B cell (primary cell): Measurements from ENCODE around the gene FBRS. TPM values are rescaled to one million over a fixed set of nuclear protein-coding genes. Genes with fewer than 3 reads are reported as not detected.

Source experiments
- ATAC-seq: fragments of 200-7000 bp; cut with Tn5 transposase; one replicate; pipeline ENCODE4 v1.10.0; 2021; ENCODE audit warnings: low read depth, mild to moderate bottlenecking, moderate number of reproducible peaks, moderate library complexity
- CTCF ChIA-PET: fragments of 350-600 bp; sonication (Branson Sonifier 250); formaldehyde crosslinking; loops from one replicate; lab custom pipeline; 2021; ENCODE audit warnings: antibody characterized with exemption, inconsistent platforms; lab: Charles Lee
- POLR2A ChIA-PET: fragments of 350-600 bp; sonication (Branson Sonifier 250); formaldehyde crosslinking; loops from one replicate; lab custom pipeline; 2021; ENCODE audit warnings: antibody characterized with exemption; lab: Charles Lee
- DNase-seq: peaks from one replicate; pipeline ENCODE4 v3.0.0; 2013
- H2AFZ ChIP-seq: 2 replicates; pipeline ENCODE4 v1.6.1; 2012; ENCODE audit warnings: mild to moderate bottlenecking, low read depth, low read length; ENCODE audit not compliant: insufficient read depth, poor library complexity, severe bottlenecking
- H3K27ac ChIP-seq, 2 donors: 1 replicate in 1 of 2; 2 replicates in 1 of 2; pipeline ENCODE4 v1.5.1; 2012 to 2013; ENCODE audit warnings: low read length in 2 of 2, mild to moderate bottlenecking in 2 of 2, moderate library complexity in 1 of 2
- H3K27me3 ChIP-seq, 4 experiments: fragments of 200-600 bp in 1 of 4; sonication (generic) in 1 of 4; replicated peaks in 1 of 4; 1 replicate in 2 of 4; 2 replicates in 2 of 4; pipeline versions ENCODE4 v1.6.1 to v1.7.0; 2013 to 2016; ENCODE audit warnings: low read length in 3 of 4, mild to moderate bottlenecking in 2 of 4, mixed read lengths in 1 of 4, moderate library complexity in 1 of 4; ENCODE audit not compliant: insufficient read depth in 4 of 4, control insufficient read depth in 3 of 4; ENCODE audit errors: control extremely low read depth in 1 of 4
- H3K36me3 ChIP-seq, 2 experiments: replicated peaks in 1 of 2; 1 replicate in 1 of 2; 2 replicates in 1 of 2; pipeline versions ENCODE4 v1.6.1 to v1.7.1; 2013; ENCODE audit warnings: low read length in 1 of 2; ENCODE audit not compliant: insufficient read depth in 2 of 2, control insufficient read depth in 1 of 2; ENCODE audit errors: control extremely low read depth in 1 of 2, extremely low read depth in 1 of 2
- H3K4me1 ChIP-seq, 2 donors: fragments of 200-600 bp in 1 of 2; sonication (generic) in 1 of 2; 1 replicate in 1 of 2; 2 replicates in 1 of 2; pipeline versions ENCODE4 v1.5.1 to v1.6.1; 2013 to 2017; ENCODE audit warnings: low read length in 2 of 2; ENCODE audit not compliant: control insufficient read depth in 2 of 2, insufficient read depth in 2 of 2
- H3K4me2 ChIP-seq: replicated peaks from 2 replicates; pipeline ENCODE3; 2012; ENCODE audit warnings: mild to moderate bottlenecking, low read depth, low read length; ENCODE audit not compliant: poor library complexity, severe bottlenecking
- H3K4me3 ChIP-seq, 5 experiments: fragments of 200-600 bp in 1 of 5; sonication (generic) in 1 of 5; 1 replicate in 3 of 5; 2 replicates in 2 of 5; pipeline versions ENCODE4 v1.5.1 to v1.7.0; 2011 to 2016; ENCODE audit warnings: low read length in 4 of 5, mild to moderate bottlenecking in 4 of 5, low read depth in 2 of 5, control low read depth in 1 of 5, moderate library complexity in 1 of 5; ENCODE audit not compliant: insufficient read depth in 1 of 5; ENCODE audit errors: control extremely low read depth in 1 of 5, extremely low read depth in 1 of 5
- H3K79me2 ChIP-seq: fragments of 200-600 bp; sonication (generic); one replicate; pipeline ENCODE4 v1.6.0; 2016; ENCODE audit warnings: low read length; ENCODE audit not compliant: control insufficient read depth, insufficient read depth
- H3K9ac ChIP-seq: fragments of 200-600 bp; sonication (generic); 2 replicates; pipeline ENCODE4 v1.6.1; 2017; ENCODE audit warnings: mild to moderate bottlenecking, low read length, moderate library complexity
- H3K9me3 ChIP-seq, 3 donors: one replicate each; pipeline versions ENCODE4 v1.6.1 to v1.7.1; 2013; ENCODE audit warnings: low read length in 2 of 3; ENCODE audit not compliant: control insufficient read depth in 2 of 3, insufficient read depth in 1 of 3; ENCODE audit errors: control extremely low read depth in 1 of 3
- H4K20me1 ChIP-seq: 2 replicates; pipeline ENCODE4 v1.6.0; 2012; ENCODE audit warnings: mild to moderate bottlenecking, low read length; ENCODE audit not compliant: insufficient read depth, control insufficient read depth, poor library complexity, severe bottlenecking
- H3K27ac Mint-ChIP-seq: one replicate; pipeline ENCODE4 v1.8.0; 2021; ENCODE audit warnings: mixed read lengths
- H3K27me3 Mint-ChIP-seq: one replicate; pipeline ENCODE4 v1.8.0; 2021; ENCODE audit warnings: mixed read lengths
- H3K4me1 Mint-ChIP-seq: one replicate; pipeline ENCODE4 v1.8.0; 2021; ENCODE audit warnings: mixed read lengths
- H3K4me3 Mint-ChIP-seq: one replicate; pipeline ENCODE4 v1.8.0; 2021; ENCODE audit warnings: mixed read lengths
- H3K9me3 Mint-ChIP-seq: one replicate; pipeline ENCODE4 v1.8.0; 2022; ENCODE audit warnings: mixed read lengths; ENCODE audit not compliant: insufficient read depth
- CTCF ChIP-seq: fragments of 200-600 bp; IDR thresholded peaks from one replicate; pipeline ENCODE4 v1.8.0; 2022; ENCODE audit warnings: antibody characterized with exemption, mild to moderate bottlenecking
- EZH2 ChIP-seq: IDR thresholded peaks from 2 replicates; pipeline ENCODE4 v1.6.1; 2012; ENCODE audit warnings: borderline replicate concordance, low read depth, mild to moderate bottlenecking, moderate library complexity, low read length; ENCODE audit not compliant: insufficient read depth, poor library complexity, severe bottlenecking
- WGBS: methylation state at CpG from one replicate; pipeline ENCODE4 v1.1.5; 2013; ENCODE audit warnings: missing lambda C conversion rate; ENCODE audit not compliant: insufficient coverage; 5-methylcytosine and 5-hydroxymethylcytosine counted together
- intact Hi-C: fragments of 100-400 bp; cut with micrococcal nuclease; formaldehyde crosslinking; loops from one replicate; pipeline ENCODE4 v1.10.0; 2022
- polyA plus RNA-seq: library from polyadenylated mRNA; depleted of rRNA; stranded (reverse); fragments of >200 nt; gene quantifications from 2 replicates; pipeline ENCODE4 v1.2.3, GENCODE V29; 2012
- total RNA-seq, 2 donors: library from RNA; stranded (reverse); fragments of 120-200 nt in 1 of 2; gene quantifications; 1 replicate in 1 of 2; 2 replicates in 1 of 2; pipeline versions ENCODE4 v1.2.3 to v1.2.4, GENCODE V29; 2013 to 2022

Gene FBRS
- total and polyA plus RNA-seq, 2 donors (not counting 1 experiment from before 2014, with no cell fraction given), result 68.3 to 194 TPM

DNA sequence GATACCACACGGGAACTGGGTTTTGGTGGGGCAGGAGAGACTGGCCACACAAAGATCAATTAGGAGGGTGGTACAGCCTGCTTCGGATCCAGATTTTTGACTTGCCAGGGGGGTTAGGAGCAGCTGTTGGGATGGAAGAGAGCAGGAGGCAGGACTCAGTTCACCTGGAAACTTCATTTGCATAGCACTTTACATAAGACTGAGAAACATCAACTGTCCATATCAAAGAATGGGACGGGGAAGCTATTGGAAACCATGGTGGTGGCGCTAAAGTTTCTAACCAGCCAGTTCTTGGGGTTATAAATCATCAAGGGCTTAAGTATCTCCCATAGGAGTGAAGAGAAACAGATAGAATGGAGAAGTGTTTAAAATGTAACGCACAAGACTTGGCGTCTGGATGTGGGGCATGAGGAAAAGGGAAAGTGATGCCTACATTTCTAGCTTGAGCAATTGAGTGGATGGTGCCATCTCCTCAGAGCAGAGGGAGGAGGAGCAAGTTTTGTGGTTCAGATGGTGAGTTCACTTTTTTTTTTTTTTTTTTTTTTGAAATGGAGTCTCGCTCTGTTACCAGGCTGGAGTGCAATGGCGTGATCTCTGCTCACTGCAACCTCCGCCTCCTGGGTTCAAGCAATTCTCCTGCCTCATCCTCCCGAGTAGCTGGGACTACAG, 34.3 kb downstream of the FBRS start:
- Histone ChIP-seq H4K20me1 (no peaks in the 10 kb centered on the region), H3K4me3 (no peak overlapping the region), H3K9me3 (no peaks in the 10 kb centered on the region), H3K36me3 (no peaks in the 10 kb centered on the region), H3K4me2 (no peak overlapping the region), H3K9ac (no peak overlapping the region), H3K79me2 (peaks cover 7% of the 10 kb centered on the region), H2AFZ (no peak overlapping the region), H3K27ac (no peak overlapping the region), H3K4me1 (peaks cover 8 to 10% of the 10 kb centered on the region in 2 donors), H3K27me3 (no peaks in the 10 kb centered on the region)
- DNase-seq (no peak), ATAC-seq (no peak)
- Mint-ChIP-seq H3K4me1 (peaks cover 10% of the 10 kb centered on the region), H3K4me3 (no peak overlapping the region), H3K9me3 (no peaks in the 10 kb centered on the region), H3K27ac (peak overlapping the region; percentile 13), H3K27me3 (no peaks in the 10 kb centered on the region)
- 94% methylated on average over 8 of the region's 10 CpGs for WGBS
- ChIA-PET CTCF (interaction anchor here (0.7 to 4.6 kb wide), 11 partner anchors 11 to 249 kb away, joined by 3 to 38 read pairs (median 4); partner anchors contain the start of genes FBRS, PHKG2 and PRR14), POLR2A (interaction anchor here (1.3 to 3.8 kb wide), 3 partner anchors 33 to 263 kb away, joined by 4 to 27 read pairs (median 8); partner anchors contain the start of genes DCTPP1, FBRS and PRR14)
- intact Hi-C loops, result loop anchor here (10.0 kb wide), 1 partner anchor 628 kb away; the partner anchor contains the start of gene ALDOA
- TF ChIP-seq EZH2, result no peak
- TF ChIP-seq CTCF, result no peak
